Mononuclear cell (primary cell): ENCODE results near the gene PMPCA. TPM values are rescaled to one million over a fixed set of nuclear protein-coding genes. Genes with fewer than 3 reads are reported as not detected.

Experiments used
- H3K27me3 ChIP-seq: 2 replicates; pipeline ENCODE4 v1.6.0; 2011; ENCODE audit warnings: low read length, control low read depth; ENCODE audit not compliant: insufficient read depth
- H3K4me1 ChIP-seq: 2 replicates; pipeline ENCODE4 v1.5.1; 2011; ENCODE audit warnings: mild to moderate bottlenecking, low read length, control low read depth; ENCODE audit not compliant: insufficient read depth
- H3K4me3 ChIP-seq: 2 replicates; pipeline ENCODE4 v1.5.1; 2011; ENCODE audit warnings: mild to moderate bottlenecking, low read length, moderate library complexity
- H3K9me3 ChIP-seq: 2 replicates; pipeline ENCODE4 v1.5.1; 2011; ENCODE audit warnings: low read depth, mild to moderate bottlenecking, control low read depth, low read length
- total RNA-seq: library from RNA; depleted of rRNA; stranded (reverse); fragments of >200 nt; gene quantifications from one replicate; pipeline ENCODE4 v1.2.3, GENCODE V29; 2012

Gene PMPCA
- total RNA-seq, 1 donor: 36.6 TPM

- Histone ChIP-seq H3K9me3 (no peaks in the 10 kb centered on the region), H3K4me1 (peaks cover 24% of the 10 kb centered on the region), H3K27me3 (no peaks in the 10 kb centered on the region), H3K4me3 (no peak overlapping the region)
These were observed 30.8 kb downstream of the PMPCA start for GRCh38 chr9:136441191-136441680.

DNA sequence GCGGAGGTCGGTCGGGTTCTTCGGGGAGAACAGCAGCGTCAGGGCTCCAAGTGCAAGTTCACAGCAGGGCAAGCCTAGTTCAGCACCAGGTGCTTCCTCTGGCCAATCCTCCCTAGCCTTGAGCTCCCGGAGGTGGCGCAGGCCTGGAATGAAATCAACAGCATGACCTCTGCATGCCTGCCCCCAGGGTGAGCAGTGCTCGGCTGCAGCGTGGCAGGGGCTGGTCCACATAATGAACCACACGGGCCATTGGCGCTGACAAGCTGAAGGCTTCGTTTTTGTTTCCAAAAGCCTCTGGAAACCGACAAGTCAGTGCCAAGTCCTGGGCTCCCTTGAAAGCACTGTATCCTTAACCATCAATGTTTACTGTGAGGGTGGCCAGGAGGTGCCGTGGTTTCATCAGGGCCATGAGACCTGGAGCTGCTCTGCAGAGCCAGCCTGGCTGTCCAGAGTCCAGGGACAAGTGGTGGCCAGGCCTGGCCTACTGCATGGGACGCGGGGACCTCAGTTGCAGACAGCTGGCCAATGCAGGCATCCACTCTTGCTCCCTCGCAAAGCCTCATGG is 31.3 kb downstream of the PMPCA start:
- Histone ChIP-seq H3K4me3 (no peak overlapping the region), H3K9me3 (no peaks in the 10 kb centered on the region), H3K4me1 (peaks cover 24% of the 10 kb centered on the region), H3K27me3 (no peaks in the 10 kb centered on the region)

- Histone ChIP-seq H3K4me3 (no peak overlapping the region), H3K9me3 (no peaks in the 10 kb centered on the region), H3K4me1 (peaks cover 20% of the 10 kb centered on the region), H3K27me3 (no peaks in the 10 kb centered on the region)
These were observed 31.8 kb downstream of the PMPCA start for GRCh38 chr9:136442265-136442664.

- Histone ChIP-seq H3K4me1 (peaks cover 12% of the 10 kb centered on the region), H3K4me3 (no peak overlapping the region), H3K27me3 (no peaks in the 10 kb centered on the region), H3K9me3 (no peaks in the 10 kb centered on the region)
These were observed 32.6 kb downstream of the PMPCA start for GRCh38 chr9:136443087-136443486.

DNA sequence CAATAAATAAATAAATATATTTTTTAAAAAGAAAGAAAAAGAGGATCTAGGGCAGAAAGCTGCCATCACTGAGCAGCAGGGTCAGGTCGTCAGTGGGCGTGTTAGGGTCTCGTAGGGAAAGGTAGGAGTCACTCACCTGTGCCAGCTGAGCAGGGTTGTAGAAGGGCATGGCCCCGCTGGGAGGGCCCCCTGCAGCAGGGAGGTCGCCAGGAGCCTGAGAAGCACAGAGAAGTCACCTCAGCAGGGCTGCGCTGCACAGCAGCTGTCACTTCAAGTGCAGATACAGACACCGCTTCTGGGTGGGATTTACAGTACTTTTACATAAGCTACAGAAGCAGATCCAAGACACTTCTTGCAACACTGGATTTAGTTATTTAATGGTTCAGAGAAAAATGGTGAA is 33.2 kb downstream of the PMPCA start:
- H3K27me3 ChIP-seq: no peaks in the 10 kb centered on the region
- peaks cover 6% of the 10 kb centered on the region for H3K4me1 ChIP-seq
- no peaks in the 10 kb centered on the region for H3K9me3 ChIP-seq
- H3K4me3 ChIP-seq: no peak overlapping the region

DNA sequence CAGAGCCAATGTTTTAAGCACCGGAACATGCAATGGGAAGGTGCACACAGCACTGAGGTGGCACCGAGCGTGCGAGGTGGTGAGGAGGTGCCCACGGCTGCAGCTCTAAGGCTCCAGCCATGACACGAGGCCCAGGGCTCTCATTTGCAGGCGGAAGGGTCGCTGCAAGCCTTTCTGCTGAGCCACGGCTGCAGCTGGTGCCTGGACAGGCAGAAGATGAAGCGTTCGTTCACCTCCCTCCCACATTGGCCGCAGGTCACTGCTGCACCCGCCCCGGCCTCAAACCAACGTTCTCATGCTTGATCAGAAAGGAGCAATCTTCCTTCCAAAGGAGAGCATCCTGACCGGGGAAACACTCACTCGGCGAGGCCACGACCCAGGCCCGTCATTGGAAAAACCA is 33.6 kb downstream of the PMPCA start:
- H3K4me3 ChIP-seq: no peak overlapping the region
- no peaks in the 10 kb centered on the region for H3K9me3 ChIP-seq
- H3K27me3 ChIP-seq: no peaks in the 10 kb centered on the region
- peaks cover 4% of the 10 kb centered on the region for H3K4me1 ChIP-seq

DNA sequence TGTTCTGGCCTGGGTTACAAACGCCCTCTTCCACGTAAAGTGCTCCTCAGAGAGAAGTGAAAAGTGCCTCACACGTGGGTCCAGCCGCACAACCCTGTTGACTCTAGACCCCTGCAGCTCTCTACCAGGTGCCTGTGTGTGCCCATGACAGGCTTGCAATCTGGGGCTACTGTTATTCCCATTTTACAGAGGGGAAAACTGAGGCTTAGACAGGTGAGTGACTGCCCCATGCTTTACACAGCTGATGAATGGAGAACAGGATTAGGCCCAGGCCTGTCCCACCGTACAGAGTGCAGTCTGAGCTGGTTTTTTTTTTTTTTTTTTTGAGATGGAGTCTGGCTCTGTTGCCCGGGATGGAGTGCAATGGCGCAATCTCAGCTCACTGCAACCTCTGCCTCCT is 35.3 kb downstream of the PMPCA start:
- Histone ChIP-seq H3K27me3 (no peaks in the 10 kb centered on the region), H3K4me3 (no peak overlapping the region), H3K9me3 (no peaks in the 10 kb centered on the region), H3K4me1 (no peaks in the 10 kb centered on the region)

- no peaks in the 10 kb centered on the region for H3K9me3 ChIP-seq
- no peaks in the 10 kb centered on the region for H3K4me1 ChIP-seq
- no peak overlapping the region for H3K4me3 ChIP-seq
- no peaks in the 10 kb centered on the region for H3K27me3 ChIP-seq
These were observed 36.8 kb downstream of the PMPCA start for GRCh38 chr9:136447173-136447778.

- Histone ChIP-seq H3K4me3 (no peak overlapping the region), H3K4me1 (no peaks in the 10 kb centered on the region), H3K27me3 (no peaks in the 10 kb centered on the region), H3K9me3 (no peaks in the 10 kb centered on the region)
These were observed 38.2 kb downstream of the PMPCA start for GRCh38 chr9:136448655-136449054.

GRCh38 chr9:136451221-136451877 is 40.9 kb downstream of the PMPCA start:
- no peaks in the 10 kb centered on the region for H3K4me1 ChIP-seq

GRCh38 chr9:136453326-136453725 is 42.9 kb downstream of the PMPCA start:
- Histone ChIP-seq H3K4me1 (no peaks in the 10 kb centered on the region), H3K9me3 (no peaks in the 10 kb centered on the region), H3K27me3 (no peaks in the 10 kb centered on the region), H3K4me3 (no peak overlapping the region)

More at GRCh38 chr9:136451221-136451877, 40.9 kb downstream of the PMPCA start:
- no peaks in the 10 kb centered on the region for H3K9me3 ChIP-seq
- H3K4me3 ChIP-seq: no peak overlapping the region
- H3K27me3 ChIP-seq: no peaks in the 10 kb centered on the region

GRCh38 chr9:136454026-136454796 is 43.8 kb downstream of the PMPCA start:
- Histone ChIP-seq H3K4me3 (no peak overlapping the region), H3K9me3 (no peaks in the 10 kb centered on the region), H3K4me1 (no peaks in the 10 kb centered on the region), H3K27me3 (no peaks in the 10 kb centered on the region)

- Histone ChIP-seq H3K9me3 (no peaks in the 10 kb centered on the region), H3K4me1 (no peaks in the 10 kb centered on the region), H3K4me3 (no peak overlapping the region), H3K27me3 (no peaks in the 10 kb centered on the region)
These were observed 44.9 kb downstream of the PMPCA start for GRCh38 chr9:136455043-136456002.

DNA sequence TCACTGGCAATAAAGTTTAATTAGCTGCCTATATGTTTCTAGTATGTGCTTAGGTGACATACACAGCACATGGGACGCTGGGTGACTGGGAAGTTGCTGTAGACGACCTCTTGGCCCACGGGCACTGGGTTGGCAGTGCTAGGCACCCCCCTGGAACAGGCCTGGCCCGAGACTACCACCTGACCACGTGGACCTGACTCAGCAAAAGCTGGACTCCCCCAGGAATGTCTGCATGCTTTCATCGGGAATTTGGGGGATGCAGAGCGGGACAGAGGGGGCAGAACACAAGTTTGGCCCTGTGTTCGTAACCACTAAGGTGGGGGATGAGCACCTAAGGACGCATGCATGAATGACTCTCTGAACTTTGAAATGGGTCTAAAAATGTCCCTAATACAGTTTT is 45.8 kb downstream of the PMPCA start:
- H3K4me3 ChIP-seq: no peak overlapping the region
- no peaks in the 10 kb centered on the region for H3K4me1 ChIP-seq
- H3K9me3 ChIP-seq: no peaks in the 10 kb centered on the region
- H3K27me3 ChIP-seq: no peaks in the 10 kb centered on the region
